ENCODE data around the gene MARCKSL1.

DNA sequence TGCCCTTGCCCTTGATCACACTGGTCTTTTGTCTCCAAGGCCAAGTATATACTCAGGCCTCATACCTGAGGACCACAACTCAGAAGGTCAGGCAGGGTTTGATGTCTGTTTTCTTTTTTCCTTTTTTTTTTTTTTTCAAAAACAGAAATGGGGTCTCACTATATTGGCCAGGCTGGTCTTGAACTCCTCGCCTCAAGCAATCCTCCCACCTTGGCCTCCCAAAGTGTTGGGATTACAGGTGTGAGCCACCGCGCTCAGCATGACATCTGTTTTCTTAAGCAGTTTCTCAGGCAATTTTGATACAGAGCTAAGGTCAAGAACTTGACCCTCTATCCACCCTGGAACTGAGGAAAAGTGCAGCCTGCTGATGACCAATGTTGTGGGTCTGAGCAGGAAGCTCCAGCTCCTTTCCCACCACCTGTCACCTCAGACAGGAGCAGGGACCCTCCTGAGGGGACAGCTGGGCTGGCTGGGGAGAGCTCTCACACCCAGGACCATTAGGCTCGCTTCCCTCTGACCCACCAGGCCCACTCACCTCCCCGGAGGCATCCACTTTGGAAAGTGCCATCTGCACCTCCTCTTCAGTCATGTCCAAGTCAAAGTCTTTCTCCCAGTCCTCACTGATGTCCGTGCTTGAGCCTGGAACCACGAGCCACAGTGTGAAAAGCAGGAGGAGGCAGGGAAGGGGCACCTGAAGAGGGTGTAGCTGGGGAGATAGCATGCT, 32.0 kb upstream of the MARCKSL1 start:
- TF ChIP-seq, protein P1, sequence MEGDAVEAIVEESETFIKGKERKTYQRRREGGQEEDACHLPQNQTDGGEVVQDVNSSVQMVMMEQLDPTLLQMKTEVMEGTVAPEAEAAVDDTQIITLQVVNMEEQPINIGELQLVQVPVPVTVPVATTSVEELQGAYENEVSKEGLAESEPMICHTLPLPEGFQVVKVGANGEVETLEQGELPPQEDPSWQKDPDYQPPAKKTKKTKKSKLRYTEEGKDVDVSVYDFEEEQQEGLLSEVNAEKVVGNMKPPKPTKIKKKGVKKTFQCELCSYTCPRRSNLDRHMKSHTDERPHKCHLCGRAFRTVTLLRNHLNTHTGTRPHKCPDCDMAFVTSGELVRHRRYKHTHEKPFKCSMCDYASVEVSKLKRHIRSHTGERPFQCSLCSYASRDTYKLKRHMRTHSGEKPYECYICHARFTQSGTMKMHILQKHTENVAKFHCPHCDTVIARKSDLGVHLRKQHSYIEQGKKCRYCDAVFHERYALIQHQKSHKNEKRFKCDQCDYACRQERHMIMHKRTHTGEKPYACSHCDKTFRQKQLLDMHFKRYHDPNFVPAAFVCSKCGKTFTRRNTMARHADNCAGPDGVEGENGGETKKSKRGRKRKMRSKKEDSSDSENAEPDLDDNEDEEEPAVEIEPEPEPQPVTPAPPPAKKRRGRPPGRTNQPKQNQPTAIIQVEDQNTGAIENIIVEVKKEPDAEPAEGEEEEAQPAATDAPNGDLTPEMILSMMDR (conservative IDR thresholded peaks at IDR 0.05) = no peak
- no peak for TF ChIP-seq EZH2 (IDR thresholded peaks at IDR 0.05; ENCODE audit: low read depth)

Data from PC-9 (cell line).